ENCODE results near the gene CSTF2.

Gene CSTF2

GRCh38 chrX:100880368-100880767 lies 60.2 kb downstream of the CSTF2 start:
- DNase-seq (ENCODE audit: low read depth) = no peak
- H3K4me3 ChIP-seq (ENCODE audit: low read depth, low read length) = no peak overlapping the region
- TF ChIP-seq MYC (IDR thresholded peaks at IDR 0.05; ENCODE audit: low read depth, low read length) (no peak), POLR2A (IDR thresholded peaks at IDR 0.05; ENCODE audit: extremely low read depth, insufficient read length) (no peak), CTCF (IDR thresholded peaks at IDR 0.05; ENCODE audit: low read depth, low read length) (no peak)

GRCh38 chrX:100883654-100884053 lies 63.5 kb downstream of the CSTF2 start:
- DNase-seq (ENCODE audit: low read depth) = no peak
- H3K4me3 ChIP-seq (ENCODE audit: low read depth, low read length) = no peak overlapping the region
- TF ChIP-seq MYC (IDR thresholded peaks at IDR 0.05; ENCODE audit: low read depth, low read length) (no peak), CTCF (IDR thresholded peaks at IDR 0.05; ENCODE audit: low read depth, low read length) (no peak), MAX (IDR thresholded peaks at IDR 0.05; ENCODE audit: low read depth, low read length) (no peak), POLR2A (IDR thresholded peaks at IDR 0.05; ENCODE audit: extremely low read depth, insufficient read length) (no peak)

Data from NB4 (cell line).